Body of pancreas (tissue), 4 donors: ENCODE measurements around the gene GSG1L.

Experiments used
- CTCF ChIP-seq, 7 experiments: fragments of 450-650 bp in 4 of 7; fragments of 200-600 bp in 3 of 7; sonication (generic) in 3 of 7; IDR thresholded peaks; one replicate each; pipeline ENCODE4 v1.5.1; 2016 to 2019; ENCODE audit warnings: antibody characterized with exemption in 7 of 7
- POLR2A ChIP-seq, 3 donors: fragments of 450-650 bp; IDR thresholded peaks; one replicate each; pipeline ENCODE4 v1.6.1; 2016; ENCODE audit warnings: antibody characterized with exemption in 3 of 3, mild to moderate bottlenecking in 2 of 3

- TF ChIP-seq CTCF (IDR thresholded peaks at IDR 0.05) (no peak), POLR2A (IDR thresholded peaks at IDR 0.05) (no peak)
Measured at GRCh38 chr16:27781195-27781524, 282.4 kb downstream of the GSG1L start.
